Neural progenitor cell (in vitro differentiated cells): ENCODE data around the gene CHDH. TPM values are rescaled to one million over a fixed set of nuclear protein-coding genes. Genes with fewer than 3 reads are reported as not detected.

Experiments
- DNase-seq: peaks from one replicate; pipeline ENCODE4 v3.0.0-alpha.2; 2016; ENCODE audit warnings: low spot score
- H2AFZ ChIP-seq: fragments of 200-600 bp; sonication (generic); replicated peaks from 2 replicates; pipeline ENCODE4 v1.6.1; 2016; ENCODE audit warnings: antibody characterized with exemption
- H3F3A ChIP-seq: fragments of 200-600 bp; sonication (generic); 2 replicates; pipeline ENCODE4 v1.6.1; 2016; ENCODE audit warnings: antibody characterized with exemption, low read depth
- H3K27ac ChIP-seq: fragments of 200-600 bp; sonication (generic); 2 replicates; pipeline ENCODE4 v1.5.1; 2016; ENCODE audit warnings: mild to moderate bottlenecking
- H3K27me3 ChIP-seq: fragments of 200-600 bp; sonication (generic); 2 replicates; pipeline ENCODE4 v1.6.1; 2016; ENCODE audit warnings: mild to moderate bottlenecking, moderate library complexity
- H3K36me3 ChIP-seq: fragments of 200-600 bp; sonication (generic); 2 replicates; pipeline ENCODE4 v1.5.1; 2016
- H3K4me1 ChIP-seq: fragments of 200-600 bp; sonication (generic); 2 replicates; pipeline ENCODE4 v1.6.1; 2016; ENCODE audit warnings: mixed run types
- H3K4me2 ChIP-seq: fragments of 200-600 bp; sonication (generic); 2 replicates; pipeline ENCODE4 v1.6.1; 2016
- H3K4me3 ChIP-seq: fragments of 200-600 bp; sonication (generic); 2 replicates; pipeline ENCODE4 v1.5.1; 2016
- H3K79me2 ChIP-seq: fragments of 200-600 bp; sonication (generic); 2 replicates; pipeline ENCODE4 v1.6.1; 2016; ENCODE audit warnings: low read depth
- H3K9ac ChIP-seq: fragments of 200-600 bp; sonication (generic); 2 replicates; pipeline ENCODE4 v1.6.1; 2016
- H3K9me3 ChIP-seq: fragments of 200-600 bp; sonication (generic); 2 replicates; pipeline ENCODE4 v1.5.1; 2016; ENCODE audit warnings: low read depth
- H4K20me1 ChIP-seq: fragments of 200-600 bp; sonication (generic); 2 replicates; pipeline ENCODE4 v1.6.1; 2016; ENCODE audit warnings: low read depth
- H3K27ac Mint-ChIP-seq: 3 replicates; pipeline ENCODE4 v1.8.0; 2021; ENCODE audit warnings: mixed read lengths
- H3K27me3 Mint-ChIP-seq: 2 replicates; pipeline ENCODE4 v1.8.0; 2022; ENCODE audit warnings: low read depth, mild to moderate bottlenecking, inconsistent platforms, moderate library complexity, mixed read lengths; ENCODE audit not compliant: insufficient read depth
- H3K36me3 Mint-ChIP-seq: 3 replicates; pipeline ENCODE4 v1.8.0; 2021; ENCODE audit warnings: mixed read lengths
- H3K4me1 Mint-ChIP-seq: 3 replicates; pipeline ENCODE4 v1.8.0; 2021; ENCODE audit warnings: mixed read lengths
- H3K4me3 Mint-ChIP-seq: 3 replicates; pipeline ENCODE4 v1.8.0; 2021; ENCODE audit warnings: mild to moderate bottlenecking, moderate library complexity, mixed read lengths
- H3K9me3 Mint-ChIP-seq: 3 replicates; pipeline ENCODE4 v1.8.0; 2020; ENCODE audit warnings: mixed read lengths
- CTCF ChIP-seq: fragments of 200-600 bp; sonication (generic); IDR thresholded peaks from 2 replicates; pipeline ENCODE4 v1.5.1; 2017; ENCODE audit warnings: antibody characterized with exemption, mild to moderate bottlenecking
- EZH2 ChIP-seq: fragments of 200-600 bp; sonication (generic); IDR thresholded peaks from 2 replicates; pipeline ENCODE4 v1.6.1; 2017; ENCODE audit warnings: antibody characterized with exemption, mild to moderate bottlenecking, moderate library complexity
- EZH2phosphoT487 ChIP-seq: fragments of 200-600 bp; sonication (generic); IDR thresholded peaks from 2 replicates; pipeline ENCODE4 v1.6.1; 2017; ENCODE audit warnings: antibody characterized with exemption
- total RNA-seq: library from RNA; depleted of rRNA; stranded (reverse); fragments of >200 nt; gene quantifications from 2 replicates; pipeline ENCODE4 v1.2.3, GENCODE V29; 2015; ENCODE audit warnings: low replicate concordance

Gene CHDH
- total RNA-seq, 1 donor from 2014 or later = 1.5 TPM

GRCh38 chr3:53777468-53777867, 68.8 kb downstream of the CHDH start:
- DNase-seq = no peak
- Histone ChIP-seq H3K4me2 (no peak overlapping the region), H3K79me2 (no peaks in the 10 kb centered on the region), H2AFZ (no peak overlapping the region), H3K9me3 (no peaks in the 10 kb centered on the region), H3F3A (no peaks in the 10 kb centered on the region), H3K4me3 (no peak overlapping the region), H3K27ac (no peak overlapping the region), H3K9ac (no peak overlapping the region), H3K4me1 (peaks cover 28% of the 10 kb centered on the region), H4K20me1 (no peaks in the 10 kb centered on the region), H3K36me3 (no peaks in the 10 kb centered on the region), H3K27me3 (no peaks in the 10 kb centered on the region)
- no peak overlapping the region for H3K4me3 Mint-ChIP-seq
- no peaks in the 10 kb centered on the region for H3K36me3 Mint-ChIP-seq
- H3K27ac Mint-ChIP-seq = no peak overlapping the region
- peaks cover 31% of the 10 kb centered on the region for H3K4me1 Mint-ChIP-seq
- peaks cover 2% of the 10 kb centered on the region for H3K27me3 Mint-ChIP-seq
- no peaks in the 10 kb centered on the region for H3K9me3 Mint-ChIP-seq
- no peak for TF ChIP-seq EZH2phosphoT487

GRCh38 chr3:53776494-53777101, 69.6 kb downstream of the CHDH start:
- H3K27ac Mint-ChIP-seq = no peak overlapping the region

GRCh38 chr3:53775834-53776251, 70.4 kb downstream of the CHDH start:
- no peak overlapping the region for H3K4me3 Mint-ChIP-seq
- Histone ChIP-seq H3F3A (no peaks in the 10 kb centered on the region), H3K9me3 (no peaks in the 10 kb centered on the region), H3K4me2 (peak overlapping the region; percentile 6), H3K9ac (no peak overlapping the region), H3K79me2 (no peaks in the 10 kb centered on the region), H3K4me3 (no peak overlapping the region), H3K27ac (no peak overlapping the region), H3K4me1 (peaks cover 28% of the 10 kb centered on the region), H3K36me3 (no peaks in the 10 kb centered on the region), H4K20me1 (no peaks in the 10 kb centered on the region), H3K27me3 (no peaks in the 10 kb centered on the region), H2AFZ (no peak overlapping the region)
- TF ChIP-seq EZH2 (no peak), CTCF (no peak), EZH2phosphoT487 (no peak)
- no peak overlapping the region for H3K27ac Mint-ChIP-seq
- peak; percentile 25 for DNase-seq
- H3K36me3 Mint-ChIP-seq = no peaks in the 10 kb centered on the region
- peaks cover 5% of the 10 kb centered on the region for H3K27me3 Mint-ChIP-seq
- H3K9me3 Mint-ChIP-seq = no peaks in the 10 kb centered on the region
- peaks cover 31% of the 10 kb centered on the region for H3K4me1 Mint-ChIP-seq

More at GRCh38 chr3:53776494-53777101, 69.6 kb downstream of the CHDH start:
- Histone ChIP-seq H4K20me1 (no peaks in the 10 kb centered on the region), H3K9ac (no peak overlapping the region), H3K4me1 (peaks cover 28% of the 10 kb centered on the region), H3K36me3 (no peaks in the 10 kb centered on the region), H3K79me2 (no peaks in the 10 kb centered on the region), H3F3A (no peaks in the 10 kb centered on the region), H3K4me3 (no peak overlapping the region), H3K9me3 (no peaks in the 10 kb centered on the region), H3K27me3 (no peaks in the 10 kb centered on the region), H2AFZ (no peak overlapping the region), H3K4me2 (no peak overlapping the region), H3K27ac (no peak overlapping the region)
- Mint-ChIP-seq H3K27me3 (peaks cover 2% of the 10 kb centered on the region), H3K4me1 (peaks cover 31% of the 10 kb centered on the region), H3K9me3 (no peaks in the 10 kb centered on the region), H3K36me3 (no peaks in the 10 kb centered on the region), H3K4me3 (no peak overlapping the region)
- no peak for DNase-seq
- TF ChIP-seq EZH2 = no peak
- no peak for TF ChIP-seq CTCF
- TF ChIP-seq EZH2phosphoT487 = no peak

DNA sequence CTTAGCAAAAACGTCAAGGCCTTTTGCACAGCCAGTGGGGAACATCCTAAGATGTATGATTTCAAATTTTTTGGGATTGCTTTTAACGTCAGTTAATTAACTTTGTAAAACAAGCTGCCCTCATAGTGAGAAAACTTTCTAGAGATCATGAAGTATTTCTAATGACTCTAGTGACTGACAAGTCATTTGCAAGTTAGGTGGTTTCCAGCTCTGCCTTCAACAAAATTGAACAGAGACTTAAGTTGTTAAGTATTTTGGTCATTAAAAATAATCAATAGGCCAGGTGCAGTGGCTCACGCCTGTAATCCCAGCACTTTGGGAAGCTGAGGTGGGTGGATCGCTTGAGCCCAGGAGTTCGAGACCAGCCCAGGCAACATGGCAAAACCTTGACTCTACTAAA, 71.2 kb downstream of the CHDH start:
- H3K9me3 ChIP-seq = no peaks in the 10 kb centered on the region
- no peak for DNase-seq
- no peak overlapping the region for H3K9ac ChIP-seq
- H3K36me3 ChIP-seq = no peaks in the 10 kb centered on the region
- no peaks in the 10 kb centered on the region for H3K9me3 Mint-ChIP-seq
- peaks cover 28% of the 10 kb centered on the region for H3K4me1 ChIP-seq
- no peaks in the 10 kb centered on the region for H3F3A ChIP-seq
- H3K4me1 Mint-ChIP-seq = peaks cover 34% of the 10 kb centered on the region
- H3K4me3 ChIP-seq = no peak overlapping the region
- no peak overlapping the region for H3K4me3 Mint-ChIP-seq
- no peak overlapping the region for H3K27ac Mint-ChIP-seq
- H2AFZ ChIP-seq = no peak overlapping the region
- H3K36me3 Mint-ChIP-seq = no peaks in the 10 kb centered on the region
- TF ChIP-seq EZH2 = no peak
- TF ChIP-seq EZH2phosphoT487 = no peak
- TF ChIP-seq CTCF = no peak
- H4K20me1 ChIP-seq = no peaks in the 10 kb centered on the region
- no peaks in the 10 kb centered on the region for H3K27me3 ChIP-seq
- no peaks in the 10 kb centered on the region for H3K79me2 ChIP-seq
- no peak overlapping the region for H3K4me2 ChIP-seq
- H3K27me3 Mint-ChIP-seq = peaks cover 5% of the 10 kb centered on the region
- H3K27ac ChIP-seq = no peak overlapping the region
